OCI-M2 (cell line): ENCODE data around the gene ERBB2.
"Not testable (repeated sequence)": the region's sequence is repeated elsewhere in the genome, so short reads cannot be mapped to it uniquely, and the experiment has no call there.

Source experiments
- DNase-seq: peaks from one replicate; lab custom pipeline; 2025; ENCODE audit not compliant: unreplicated experiment; lab: John Stamatoyannopoulos, UW

Gene ERBB2

GRCh38 chr17:39702901-39703893 is 3.3 kb downstream of the ERBB2 start:
- DNase-seq: no peak

DNA sequence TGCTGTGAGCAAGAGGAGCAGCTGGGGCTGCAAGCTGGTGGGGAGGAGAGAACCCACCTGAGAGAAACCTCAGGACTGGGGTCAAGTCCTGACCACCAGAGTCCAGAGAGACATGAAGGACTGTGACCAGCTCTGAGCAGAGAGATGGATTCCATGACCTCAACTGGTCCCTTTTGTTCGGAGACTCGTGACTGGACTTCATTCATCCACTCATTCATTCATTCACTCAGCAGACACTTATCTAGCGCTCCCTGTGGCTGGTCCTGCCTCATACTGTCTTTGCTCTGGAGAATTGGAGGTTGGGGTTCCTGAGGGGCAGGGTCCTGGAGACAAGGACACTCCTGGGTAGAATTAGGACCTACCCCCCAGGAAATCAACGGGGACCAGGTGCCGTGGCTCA is 4.0 kb downstream of the ERBB2 start:
- DNase-seq: no peak

DNA sequence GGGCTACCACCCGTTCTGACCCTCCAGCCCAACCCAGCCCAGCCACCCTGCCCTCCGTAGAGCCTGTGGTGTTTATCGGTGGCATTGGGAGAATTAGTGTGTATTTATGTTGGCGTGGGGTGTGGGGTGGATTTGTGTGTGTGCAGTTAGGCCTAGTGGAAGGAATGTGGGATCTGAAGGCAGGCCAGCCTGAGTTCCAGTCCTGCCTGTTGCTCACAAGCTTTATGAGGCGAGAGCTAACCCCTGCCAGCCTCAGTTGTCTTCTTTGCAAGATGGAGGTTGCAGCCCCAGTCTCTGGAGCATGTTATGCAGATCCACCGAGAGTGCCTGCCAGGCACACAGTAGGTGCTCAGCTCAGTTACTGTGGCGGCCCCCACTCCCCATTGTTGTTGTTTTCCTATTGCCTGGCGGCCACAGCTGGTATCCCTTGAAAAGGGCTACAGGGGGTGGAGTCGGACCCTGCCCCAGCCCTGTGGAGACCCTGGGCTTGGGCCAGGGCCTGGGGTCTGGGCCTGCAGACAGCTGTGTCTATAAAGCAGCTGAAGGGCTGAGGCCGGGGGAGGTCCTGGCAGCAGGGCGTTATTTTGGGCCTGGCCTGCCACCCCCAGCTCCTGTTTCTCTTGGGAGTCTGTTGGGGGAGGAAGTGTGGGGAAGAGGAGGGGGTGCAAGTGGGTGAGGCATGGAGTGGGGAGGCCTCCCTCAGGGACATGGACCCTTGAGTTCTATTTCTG is 5.1 kb downstream of the ERBB2 start:
- no peak for DNase-seq

DNA sequence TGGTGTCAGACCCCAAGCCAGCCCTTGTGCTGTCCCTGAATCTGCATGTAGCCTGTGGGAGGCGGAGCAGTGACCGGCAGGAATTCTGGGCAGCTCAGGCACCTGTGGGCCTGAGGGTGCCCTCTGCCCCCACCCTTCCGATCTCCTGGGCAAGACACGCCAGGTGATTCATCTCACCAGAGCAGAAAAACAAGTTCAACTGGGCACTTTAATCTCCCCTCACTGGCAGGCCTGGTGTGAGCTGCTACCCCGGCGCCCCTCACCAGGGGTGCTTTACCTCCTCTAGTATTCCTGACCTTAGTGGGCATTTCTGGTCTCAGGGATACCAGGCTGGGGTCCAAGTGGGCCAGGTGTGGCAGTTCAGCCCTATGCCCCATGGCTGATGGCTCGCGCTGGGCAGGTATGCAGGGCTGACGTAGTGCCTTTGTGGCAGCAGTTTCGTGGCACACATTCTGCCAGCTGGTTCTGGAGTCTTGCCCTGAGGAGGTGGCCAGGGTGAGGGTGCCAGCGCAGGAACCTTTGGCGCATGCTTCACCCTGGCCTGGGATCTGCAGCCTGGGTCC is 6.0 kb downstream of the ERBB2 start:
- DNase-seq: no peak

- no peak for DNase-seq
Observed at GRCh38 chr17:39706383-39706782, 6.5 kb downstream of the ERBB2 start.

- DNase-seq: no peak
Observed at GRCh38 chr17:39706921-39707337, 7.1 kb downstream of the ERBB2 start.

DNA sequence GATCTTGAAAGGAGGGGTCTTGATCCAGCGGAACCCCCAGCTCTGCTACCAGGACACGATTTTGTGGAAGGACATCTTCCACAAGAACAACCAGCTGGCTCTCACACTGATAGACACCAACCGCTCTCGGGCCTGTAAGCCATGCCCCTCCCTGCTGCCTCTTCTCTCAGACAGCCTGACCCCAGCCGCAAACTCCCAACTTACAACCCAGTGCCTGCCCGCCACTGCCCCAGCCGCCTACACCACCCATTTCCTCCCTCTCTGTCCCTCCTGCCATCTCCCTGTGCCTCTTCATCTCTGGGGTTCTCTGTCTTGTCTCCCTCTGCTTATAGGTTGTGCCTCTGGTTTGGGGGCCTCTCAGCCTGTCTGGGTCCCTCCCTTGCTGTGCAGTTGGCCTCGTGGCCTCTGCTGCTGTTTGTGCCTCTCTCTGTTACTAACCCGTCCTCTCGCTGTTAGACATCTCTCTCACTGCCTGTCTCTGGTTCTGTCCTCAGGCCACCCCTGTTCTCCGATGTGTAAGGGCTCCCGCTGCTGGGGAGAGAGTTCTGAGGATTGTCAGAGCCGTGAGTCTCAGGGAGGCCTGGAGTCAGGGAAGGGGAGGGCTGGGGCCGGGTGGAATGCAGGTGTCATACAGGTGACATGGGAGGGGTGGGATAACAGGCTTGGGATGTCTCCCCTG is 9.6 kb downstream of the ERBB2 start:
- DNase-seq: no peak

GRCh38 chr17:39709998-39710964 is 10.4 kb downstream of the ERBB2 start:
- no peak for DNase-seq

DNA sequence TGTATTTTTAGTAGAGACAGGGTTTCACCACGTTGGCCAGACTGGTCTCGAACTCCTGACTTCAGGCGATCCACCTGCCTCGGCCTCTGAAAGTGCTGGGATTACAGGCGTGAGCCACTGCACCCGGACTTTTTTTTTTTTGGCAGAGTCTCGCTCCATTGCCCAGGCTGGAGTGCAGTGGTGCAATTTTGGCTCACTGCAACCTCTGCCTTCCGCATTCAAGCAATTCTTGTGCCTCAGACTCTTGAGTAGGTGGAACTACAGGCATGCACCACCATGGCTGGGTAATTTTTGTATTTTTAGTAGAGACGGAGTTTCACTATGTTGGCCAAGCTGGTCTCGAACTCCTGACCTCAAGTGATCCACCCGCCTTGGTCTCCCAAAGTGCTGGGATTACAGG is 11.2 kb downstream of the ERBB2 start:
- not testable (repeated sequence) for DNase-seq

DNA sequence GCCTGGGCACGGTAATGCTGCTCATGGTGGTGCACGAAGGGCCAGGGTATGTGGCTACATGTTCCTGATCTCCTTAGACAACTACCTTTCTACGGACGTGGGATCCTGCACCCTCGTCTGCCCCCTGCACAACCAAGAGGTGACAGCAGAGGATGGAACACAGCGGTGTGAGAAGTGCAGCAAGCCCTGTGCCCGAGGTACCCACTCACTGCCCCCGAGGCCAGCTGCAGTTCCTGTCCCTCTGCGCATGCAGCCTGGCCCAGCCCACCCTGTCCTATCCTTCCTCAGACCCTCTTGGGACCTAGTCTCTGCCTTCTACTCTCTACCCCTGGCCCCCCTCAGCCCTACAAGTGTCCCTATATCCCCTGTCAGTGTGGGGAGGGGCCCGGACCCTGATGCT is 12.0 kb downstream of the ERBB2 start:
- DNase-seq: no peak

- DNase-seq: no peak
Observed at GRCh38 chr17:39714234-39714633, 14.4 kb downstream of the ERBB2 start.

GRCh38 chr17:39715375-39716072 is 15.7 kb downstream of the ERBB2 start:
- DNase-seq: no peak

GRCh38 chr17:39716073-39716818 is 16.4 kb downstream of the ERBB2 start:
- no peak for DNase-seq

DNA sequence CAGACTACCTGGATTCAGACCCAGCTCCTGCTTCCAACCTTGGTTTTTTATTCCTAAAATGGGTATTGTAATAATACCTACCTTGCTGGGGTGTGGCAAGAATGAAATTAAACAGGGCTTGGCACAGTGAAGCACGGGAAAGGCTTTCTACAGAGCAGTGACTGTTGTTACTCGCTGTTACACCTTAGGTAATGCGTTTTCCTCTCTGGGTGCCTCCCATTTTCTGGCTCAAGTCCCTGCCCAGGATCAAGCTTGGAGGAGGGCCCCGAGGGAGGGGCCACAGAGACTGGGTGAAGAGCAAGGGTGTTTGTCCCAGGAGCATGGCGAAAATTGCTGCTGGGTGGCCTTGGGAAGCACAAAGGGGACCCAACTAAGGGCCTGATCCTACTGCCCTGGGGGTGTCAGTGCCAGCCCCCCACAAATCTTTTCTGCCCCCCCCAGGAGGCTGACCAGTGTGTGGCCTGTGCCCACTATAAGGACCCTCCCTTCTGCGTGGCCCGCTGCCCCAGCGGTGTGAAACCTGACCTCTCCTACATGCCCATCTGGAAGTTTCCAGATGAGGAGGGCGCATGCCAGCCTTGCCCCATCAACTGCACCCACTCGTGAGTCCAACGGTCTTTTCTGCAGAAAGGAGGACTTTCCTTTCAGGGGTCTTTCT is 17.1 kb downstream of the ERBB2 start:
- no peak for DNase-seq

- no peak for DNase-seq
Observed at GRCh38 chr17:39717660-39718059, 17.8 kb downstream of the ERBB2 start.

- no peak for DNase-seq
Observed at GRCh38 chr17:39719563-39720355, 19.9 kb downstream of the ERBB2 start.

GRCh38 chr17:39722104-39722503 is 22.2 kb downstream of the ERBB2 start:
- no peak for DNase-seq
